NK-92 treated with Interleukin-12 subunit alpha and Interleukin-12 subunit beta, amount 100 ng/mL, for 24 hours (cell line): ENCODE data around the gene EIF4A3.
"Not testable (repeated sequence)": the region's sequence is repeated elsewhere in the genome, so short reads cannot be mapped to it uniquely, and the experiment has no call there.

ENCODE experiments used
- DNase-seq: peaks from one replicate; lab custom pipeline; 2025; lab: John Stamatoyannopoulos, UW

EIF4A3 gene

DNA sequence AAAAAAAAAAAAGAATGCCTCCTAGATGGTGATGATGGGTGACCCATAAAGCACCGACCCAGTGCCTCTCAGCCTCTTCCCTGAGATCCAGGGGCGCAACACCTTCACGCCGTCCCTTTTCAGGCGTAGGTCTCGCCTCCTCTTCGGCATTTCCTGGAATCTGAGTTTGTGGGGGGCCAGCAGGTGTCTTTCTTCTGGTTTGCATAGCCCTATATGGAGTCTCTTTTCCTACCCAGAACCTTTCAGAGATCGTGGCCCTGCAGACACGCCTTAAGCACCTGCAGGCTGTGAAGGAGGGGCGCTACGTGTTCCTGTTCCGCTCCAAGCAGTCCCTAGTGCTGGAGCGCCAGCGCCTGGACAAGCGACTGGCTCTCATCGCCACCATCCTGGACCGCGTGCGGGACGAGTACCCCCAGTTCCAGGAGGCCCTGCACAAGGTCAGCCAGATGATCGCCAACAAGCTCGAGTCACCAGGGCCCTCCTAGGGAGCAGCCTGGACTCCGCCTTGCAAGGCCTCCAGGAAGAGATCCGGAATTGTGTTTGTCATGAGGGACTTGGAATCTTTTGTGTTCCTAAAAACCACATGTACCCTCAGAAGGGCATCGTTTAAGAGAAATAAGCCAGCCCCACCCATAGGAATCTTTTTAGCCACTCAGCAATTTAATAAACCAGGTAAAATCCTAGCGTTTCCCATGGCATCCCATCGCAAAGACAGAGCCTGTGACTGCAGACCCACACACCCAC, 47.5 kb downstream of the EIF4A3 start:
- DNase-seq, result no peak

DNA sequence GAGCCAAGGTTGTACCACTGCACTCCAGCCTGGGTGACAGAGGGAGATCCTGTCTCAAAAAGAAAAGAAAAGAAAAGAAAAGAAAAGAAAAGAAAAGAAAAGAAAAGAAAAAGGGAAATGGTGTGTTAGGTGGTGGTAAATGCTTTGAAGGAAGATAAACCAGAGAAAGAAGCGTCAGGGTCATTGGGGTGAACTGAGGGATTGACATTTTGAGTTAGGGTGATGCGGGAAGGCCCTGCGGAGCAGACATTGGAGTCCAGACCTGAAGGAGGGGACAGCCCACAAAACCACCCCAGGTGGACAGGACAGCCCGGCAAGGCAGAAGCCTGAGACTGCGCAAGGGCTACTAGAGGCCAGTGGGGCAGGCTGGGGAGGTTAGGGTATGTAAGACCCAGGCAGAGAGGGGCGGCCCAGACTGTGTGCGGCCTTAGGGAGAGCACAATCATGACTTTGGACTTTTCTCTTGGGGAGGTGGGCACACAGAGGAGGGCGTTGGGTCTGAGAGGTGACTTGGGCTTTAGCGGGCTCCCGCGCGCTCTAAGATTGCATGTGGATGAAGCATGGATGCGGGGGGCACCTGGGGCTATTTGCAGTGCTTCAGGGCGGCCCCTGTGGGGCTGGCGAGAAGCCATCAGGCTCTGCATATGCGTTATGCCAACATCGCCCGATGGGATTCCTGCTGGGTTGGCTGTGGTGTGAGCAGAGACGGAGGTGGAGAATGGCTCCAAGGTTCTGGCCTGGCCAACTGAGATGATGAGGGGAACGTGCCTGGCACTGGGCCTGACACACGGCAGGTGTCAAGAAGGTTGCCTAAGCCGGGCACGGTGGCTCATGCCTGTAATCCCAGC, 48.9 kb downstream of the EIF4A3 start:
- DNase-seq, result no peak

DNA sequence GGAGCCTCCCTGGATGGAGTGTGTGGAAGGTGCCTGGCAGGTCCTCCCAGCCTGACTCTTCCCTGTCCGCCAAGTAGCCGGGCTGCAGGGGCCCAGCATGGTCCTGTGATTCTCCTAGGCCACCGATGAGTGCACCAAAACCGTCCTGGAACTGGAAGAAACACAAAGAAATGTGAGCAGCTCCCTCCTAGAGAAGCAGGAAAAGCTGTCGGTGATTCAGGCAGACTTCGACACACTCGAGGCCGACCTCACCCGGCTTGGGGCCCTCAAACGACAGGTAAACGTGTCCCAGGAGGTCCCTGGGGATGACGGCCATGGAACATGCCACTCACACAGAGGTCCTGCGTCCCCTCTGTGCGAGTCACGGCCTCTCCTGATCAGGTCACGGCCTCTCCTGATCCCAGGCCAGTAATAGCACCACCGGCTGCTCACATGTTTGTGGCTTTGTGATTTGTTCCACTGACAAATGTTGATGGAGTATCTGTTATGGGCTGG, 49.8 kb downstream of the EIF4A3 start:
- no peak for DNase-seq

DNA sequence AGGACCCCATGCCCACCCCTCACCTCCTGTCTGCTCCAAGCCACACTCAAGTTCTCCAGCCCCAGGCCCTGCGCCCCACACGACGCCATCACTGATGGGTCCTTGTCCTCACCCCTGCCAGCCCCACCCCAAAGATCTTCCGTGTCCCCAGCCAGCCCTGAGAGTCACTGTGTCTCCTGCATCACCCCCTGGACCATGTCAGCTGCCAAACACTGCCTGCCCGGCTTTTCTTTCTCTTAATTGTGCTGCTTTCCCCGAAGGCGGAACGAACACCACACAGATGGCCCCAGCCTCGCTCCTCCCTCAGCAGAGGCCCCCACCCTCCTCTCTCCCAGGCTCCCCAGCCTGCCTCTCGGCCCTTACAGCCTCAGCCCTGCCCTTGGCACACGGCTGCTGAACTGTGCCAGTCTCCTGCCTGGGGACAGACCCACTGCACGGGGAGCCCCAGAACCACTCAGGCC, 50.3 kb downstream of the EIF4A3 start:
- no peak for DNase-seq

DNA sequence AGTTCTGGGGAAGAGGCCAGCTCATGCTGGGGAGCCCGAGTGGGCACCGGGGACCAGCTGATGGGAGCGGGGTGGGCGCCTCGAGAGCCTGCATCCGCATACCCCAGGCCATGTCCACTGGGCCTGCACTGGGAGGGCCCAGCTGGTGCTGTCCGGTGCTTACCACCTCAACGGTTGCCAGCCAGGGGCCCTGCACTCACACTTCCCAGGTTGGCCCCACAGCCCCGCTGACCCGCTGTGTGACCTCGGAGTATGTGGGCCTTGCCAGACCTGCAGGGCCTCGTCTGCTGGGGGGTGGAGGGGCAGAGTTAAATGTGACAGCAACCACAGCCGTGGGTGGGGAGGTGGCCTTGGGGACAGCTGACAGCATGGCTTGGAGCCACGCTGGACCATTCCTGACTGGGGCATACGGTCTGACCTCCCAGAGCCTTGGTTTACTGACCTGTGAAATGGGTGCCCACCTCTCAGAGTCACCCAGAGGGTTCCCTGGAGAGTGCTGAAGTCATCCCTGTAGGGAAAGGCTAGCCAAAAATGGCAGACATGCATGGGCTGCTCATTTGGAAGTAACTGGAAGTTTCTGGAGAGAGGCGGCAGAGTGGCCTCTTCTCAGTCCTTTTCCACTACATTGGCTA, 51.0 kb downstream of the EIF4A3 start:
- no peak for DNase-seq

DNA sequence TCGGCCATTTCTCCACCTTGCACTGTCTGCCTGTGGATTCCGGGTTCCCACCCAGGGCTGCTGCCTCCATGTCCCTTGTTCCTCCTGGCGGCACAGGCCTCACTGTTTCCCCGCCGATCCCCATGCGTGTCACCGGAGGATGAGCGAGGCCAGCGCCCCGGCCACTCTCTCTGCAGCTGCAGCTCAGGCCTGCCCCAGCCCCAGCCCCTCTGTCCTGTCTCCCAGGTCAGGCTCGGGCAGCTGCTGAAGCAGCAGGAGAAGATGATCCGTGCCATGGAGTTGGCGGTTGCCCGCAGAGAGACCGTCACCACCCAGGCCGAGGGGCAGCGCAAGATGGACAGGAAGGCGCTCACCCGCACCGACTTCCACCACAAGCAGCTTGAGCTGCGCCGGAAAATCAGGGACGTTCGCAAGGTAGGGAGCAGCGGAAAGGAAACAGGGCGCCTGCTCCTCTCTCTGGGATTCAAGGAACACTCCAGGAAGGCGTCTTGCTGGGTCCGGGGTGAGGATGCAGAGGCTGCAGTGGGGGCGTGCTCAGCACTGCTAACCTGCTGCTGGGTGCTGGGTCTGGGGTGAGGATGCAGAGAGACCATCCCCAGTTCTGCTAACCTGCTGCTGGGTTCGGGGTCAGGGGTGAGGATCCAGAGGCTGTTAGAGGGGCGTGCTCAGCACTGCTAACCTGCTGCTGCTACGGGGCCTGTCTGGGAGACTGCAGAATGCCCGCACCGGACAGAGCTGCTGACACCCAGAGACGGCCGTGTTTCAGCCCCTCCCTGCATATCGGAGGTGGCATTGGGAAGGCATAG, 51.7 kb downstream of the EIF4A3 start:
- no peak for DNase-seq

DNA sequence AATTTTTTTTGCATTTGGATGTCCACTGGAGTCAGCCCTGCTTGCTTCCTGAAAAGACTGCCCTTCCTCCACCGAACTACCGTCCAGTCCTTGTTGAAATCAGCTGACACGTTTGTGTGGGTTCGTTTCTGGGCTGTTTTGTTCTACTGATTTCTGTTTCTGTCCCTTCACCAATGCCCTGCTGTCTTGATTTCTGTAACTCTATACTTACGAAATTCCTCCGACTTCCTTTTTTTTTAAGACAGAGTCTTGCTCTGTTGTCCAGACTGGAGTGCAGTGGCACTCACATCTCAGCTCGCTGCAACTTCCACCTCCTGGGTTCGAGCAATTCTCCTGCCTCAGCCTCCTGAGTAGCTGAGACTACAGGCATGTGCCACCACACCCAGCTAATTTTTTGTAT, 54.0 kb downstream of the EIF4A3 start:
- DNase-seq, result no peak

DNA sequence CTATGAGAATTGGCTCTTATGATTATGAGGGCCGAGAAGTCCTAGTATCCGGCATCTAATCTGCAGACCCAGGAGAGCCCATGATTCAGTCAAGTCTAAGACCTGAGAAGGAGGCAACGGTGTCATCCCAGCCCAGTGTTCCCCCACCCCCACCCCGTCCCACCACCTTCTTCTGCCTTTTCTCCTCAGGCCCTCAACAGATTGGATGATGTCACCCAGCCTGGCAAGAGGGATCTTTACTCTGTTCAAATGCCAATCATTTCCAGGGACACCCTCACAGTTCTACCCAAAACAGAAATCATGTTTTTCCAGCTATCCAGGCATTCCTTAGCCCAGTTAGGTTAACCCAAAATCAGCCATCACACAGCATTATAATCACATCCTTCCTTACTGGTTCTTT, 55.6 kb downstream of the EIF4A3 start:
- no peak for DNase-seq

DNA sequence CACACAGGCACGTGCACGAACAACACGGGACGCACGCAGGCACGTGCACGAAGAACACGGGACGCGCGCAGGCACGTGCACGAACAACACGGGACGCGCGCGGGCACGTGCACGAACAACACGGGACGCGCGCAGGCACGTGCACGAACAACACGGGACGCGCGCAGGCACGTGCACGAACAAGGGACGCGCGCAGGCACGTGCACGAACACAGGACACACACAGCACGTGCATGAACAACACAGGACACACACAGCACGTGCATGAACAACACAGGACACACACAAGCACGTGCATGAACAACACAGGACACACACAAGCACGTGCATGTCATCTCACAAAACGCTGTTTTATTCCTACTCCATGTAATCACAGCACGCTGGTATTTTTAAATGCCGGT, 56.8 kb downstream of the EIF4A3 start:
- DNase-seq, result not testable (repeated sequence)

DNA sequence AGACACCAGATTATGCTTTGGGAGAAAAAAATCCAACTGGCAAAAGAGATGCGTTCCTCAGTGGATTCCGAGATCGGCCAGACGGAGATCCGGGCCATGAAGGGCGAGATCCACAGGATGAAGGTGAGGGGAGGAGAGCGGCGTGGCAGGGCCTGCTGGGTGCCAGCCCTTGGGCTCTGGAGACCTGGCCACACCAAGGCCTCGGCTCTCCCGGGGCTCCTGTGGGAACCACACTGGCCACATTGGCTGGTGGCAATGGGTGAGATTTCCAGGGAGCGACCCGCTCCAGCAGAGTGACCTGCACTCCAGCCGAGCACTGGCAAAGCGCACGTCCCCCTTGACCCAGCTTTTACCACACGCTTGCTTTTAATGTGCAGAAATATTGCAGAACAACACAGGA, 57.2 kb downstream of the EIF4A3 start:
- DNase-seq, result no peak

DNA sequence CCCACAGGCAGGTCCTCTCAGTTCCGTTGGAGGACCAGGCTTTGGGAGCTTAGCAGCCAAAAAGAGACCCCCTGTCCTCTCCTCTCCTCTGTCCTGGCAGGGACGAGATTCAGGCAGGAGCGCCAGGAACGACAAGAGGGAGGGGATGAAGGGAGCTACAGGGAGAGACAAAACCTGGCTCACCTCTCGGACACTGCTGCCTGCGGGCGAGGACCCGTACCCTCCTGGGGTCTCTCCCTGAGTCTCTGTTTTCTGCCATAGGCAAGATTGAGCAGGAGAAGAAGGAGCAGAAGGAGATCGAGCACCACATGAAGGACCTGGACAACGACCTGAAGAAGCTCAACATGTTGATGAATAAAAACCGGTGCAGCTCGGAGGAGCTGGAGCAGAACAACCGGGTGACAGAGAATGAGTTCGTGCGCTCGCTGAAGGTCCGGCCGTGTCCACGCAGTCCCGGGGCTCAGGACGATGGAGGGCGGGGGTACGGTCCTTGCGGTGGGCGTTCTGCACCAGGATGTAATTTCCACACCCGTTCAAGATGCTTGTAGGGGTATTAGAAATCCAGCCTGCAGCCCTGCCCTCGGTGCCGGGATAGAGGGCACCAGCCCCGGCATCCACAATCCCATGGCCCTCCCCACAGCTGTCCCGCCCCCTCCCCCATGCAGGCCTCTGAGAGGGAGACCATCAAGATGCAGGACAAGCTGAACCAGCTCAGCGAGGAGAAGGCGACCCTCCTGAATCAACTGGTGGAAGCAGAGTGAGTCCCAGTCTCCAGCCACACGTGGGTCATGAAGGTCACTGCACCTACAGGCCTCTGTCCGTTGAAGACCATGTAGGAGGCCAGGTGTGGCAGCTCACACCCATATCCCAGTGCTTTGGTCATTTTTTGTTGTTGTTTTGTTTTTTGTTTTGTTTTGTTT, 59.3 kb downstream of the EIF4A3 start:
- no peak for DNase-seq

DNA sequence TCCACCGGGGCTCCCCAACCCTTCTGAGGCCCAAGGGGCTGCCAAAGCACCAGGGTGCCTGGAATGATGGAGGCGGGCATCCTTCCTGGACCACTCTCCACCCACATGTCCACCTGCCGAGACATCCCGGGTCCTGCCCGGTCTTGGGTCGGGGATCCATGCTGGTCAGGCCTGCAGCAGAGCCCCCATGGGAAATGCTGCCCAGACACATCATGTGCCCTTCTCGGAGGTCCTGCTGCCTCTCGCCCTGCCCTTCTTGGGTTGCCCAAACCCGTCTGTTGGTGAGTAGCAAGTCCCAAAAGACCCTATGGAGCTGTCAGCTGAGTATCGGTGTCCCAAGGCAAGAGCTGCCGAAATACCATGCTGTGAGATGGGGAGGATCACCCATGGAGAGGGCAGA, 60.3 kb downstream of the EIF4A3 start:
- no peak for DNase-seq

DNA sequence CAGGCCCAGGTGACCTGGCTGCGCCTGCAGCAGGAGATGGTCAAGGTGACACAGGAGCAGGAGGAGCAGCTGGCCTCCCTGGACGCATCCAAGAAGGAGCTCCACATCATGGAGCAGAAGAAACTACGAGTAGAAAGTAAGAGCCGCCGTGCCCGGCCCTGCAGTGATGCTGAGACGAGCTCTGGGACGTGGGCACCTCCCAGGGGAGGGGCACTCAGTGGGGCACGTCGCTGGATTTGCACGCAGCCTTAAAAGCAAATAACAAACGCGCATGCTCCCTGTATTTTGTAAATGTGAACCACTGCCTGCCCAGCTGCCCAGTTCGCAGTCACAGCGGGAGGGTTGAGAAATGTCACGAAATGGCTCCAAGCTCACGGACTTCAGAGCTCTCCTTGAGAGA, 60.8 kb downstream of the EIF4A3 start:
- no peak for DNase-seq

DNA sequence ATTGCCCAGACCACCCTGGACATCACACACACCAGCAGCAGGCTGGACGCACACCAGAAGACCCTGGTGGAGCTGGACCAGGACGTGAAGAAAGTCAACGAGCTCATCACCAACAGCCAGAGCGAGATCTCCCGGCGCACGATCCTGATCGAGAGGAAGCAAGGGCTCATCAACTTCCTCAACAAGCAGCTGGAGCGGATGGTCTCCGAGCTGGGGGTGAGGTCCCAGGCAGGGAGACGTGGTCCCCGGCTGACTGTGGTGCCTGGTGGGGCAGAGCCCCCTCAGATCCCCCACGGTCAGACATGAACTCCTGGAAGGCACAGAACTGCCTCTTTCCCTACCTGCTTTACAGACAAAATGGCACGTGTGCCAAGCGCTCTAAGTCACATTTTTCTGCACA, 62.2 kb downstream of the EIF4A3 start:
- DNase-seq, result no peak
